Activated naive CD4-positive, alpha-beta T cell treated with anti-CD3 and anti-CD28 coated beads, Interleukin-2, amount 50 U/mL, for 72 hours (primary cell): ENCODE results near the gene ARHGAP12. TPM values are rescaled to one million over a fixed set of nuclear protein-coding genes. Genes with fewer than 3 reads are reported as not detected.

ENCODE experiments used
- ATAC-seq, 2 donors: fragments of 150-1000 bp; cut with Tn5 transposase; 2 replicates each; pipeline ENCODE4 v1.10.0; 2021; ENCODE audit warnings: mild to moderate bottlenecking in 2 of 2, moderate library complexity in 2 of 2
- DNase-seq, 2 donors: peaks; one replicate each; pipeline ENCODE4 v3.0.0; 2021 to 2022; ENCODE audit warnings: low spot score in 2 of 2
- H3K27ac Mint-ChIP-seq, 2 donors: one replicate each; pipeline ENCODE4 v1.8.0; 2022; ENCODE audit warnings: mild to moderate bottlenecking in 2 of 2, mixed read lengths in 2 of 2
- H3K36me3 Mint-ChIP-seq, 2 donors: one replicate each; pipeline ENCODE4 v1.8.0; 2022; ENCODE audit warnings: mixed read lengths in 2 of 2
- H3K9me3 Mint-ChIP-seq, 2 donors: one replicate each; pipeline ENCODE4 v1.8.0; 2022; ENCODE audit warnings: mixed read lengths in 2 of 2
- total RNA-seq, 2 donors: library from RNA; stranded (reverse); gene quantifications; one replicate each; pipeline ENCODE4 v1.2.3, GENCODE V29; 2022

Gene ARHGAP12
- total RNA-seq, 2 donors from 2014 or later: 4.8 to 6.4 TPM

DNA sequence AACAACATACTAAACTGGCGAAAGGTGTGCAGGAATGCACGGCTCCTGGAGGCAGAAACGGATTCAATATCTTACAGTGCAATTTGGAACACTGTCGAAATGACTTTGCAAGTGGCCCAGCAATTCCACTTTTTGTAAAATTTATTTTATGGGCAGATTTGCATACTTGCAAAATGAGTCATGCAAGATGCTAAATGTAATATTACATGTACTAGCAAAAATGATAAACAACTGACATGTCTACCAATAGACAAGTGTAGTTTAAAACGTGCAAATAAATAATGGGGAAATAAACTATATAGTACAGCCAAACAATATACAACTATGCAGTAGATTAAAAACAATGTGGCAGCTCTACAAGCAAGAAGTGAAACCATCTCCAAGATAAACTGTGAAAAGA is 97.7 kb downstream of the ARHGAP12 start:
- DNase-seq: no peak
- no peaks in the 10 kb centered on the region for H3K9me3 Mint-ChIP-seq
- no peak for ATAC-seq
- no peaks in the 10 kb centered on the region for H3K36me3 Mint-ChIP-seq
- H3K27ac Mint-ChIP-seq: no peak overlapping the region

DNA sequence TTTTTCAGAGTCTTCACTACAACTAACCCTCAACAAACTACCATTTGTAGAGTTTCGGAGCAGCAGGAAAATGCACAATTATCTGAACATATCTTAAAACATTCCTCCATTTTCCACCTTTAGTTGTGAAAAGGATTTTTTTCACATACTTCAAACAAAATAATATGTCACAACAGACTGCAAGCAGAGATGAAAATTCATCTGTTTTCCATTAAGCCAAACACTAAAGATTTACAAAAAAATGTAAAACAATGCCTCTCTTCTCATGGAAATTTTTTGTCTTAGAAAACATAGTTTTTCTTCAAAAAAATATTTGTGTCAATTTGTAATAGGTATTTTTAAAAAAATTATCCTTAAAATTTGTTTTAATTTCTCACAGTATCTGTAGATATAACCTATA is 98.9 kb downstream of the ARHGAP12 start:
- Mint-ChIP-seq H3K36me3 (no peaks in the 10 kb centered on the region), H3K9me3 (no peaks in the 10 kb centered on the region), H3K27ac (no peak overlapping the region)
- DNase-seq (no peak), ATAC-seq (no peak)

DNA sequence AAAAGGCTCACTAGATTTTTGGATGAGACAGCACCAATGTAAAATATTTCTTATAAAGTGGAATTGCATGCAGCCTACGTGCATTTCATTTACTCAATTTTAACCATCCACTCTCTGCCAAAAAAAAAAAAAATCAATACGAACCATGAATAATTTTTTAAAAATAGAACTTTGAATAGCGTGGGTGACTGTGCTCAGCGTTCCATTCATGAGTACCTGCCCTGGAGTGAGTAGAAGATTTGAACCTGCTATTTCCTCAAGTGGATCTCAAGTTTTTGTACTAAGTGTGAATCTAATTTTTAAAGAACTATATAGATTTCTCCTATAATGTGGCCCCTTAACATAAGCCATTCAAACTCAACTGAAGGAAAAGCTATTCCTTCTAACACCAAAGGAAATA is 105.3 kb downstream of the ARHGAP12 start:
- DNase-seq (no peak), ATAC-seq (no peak)
- Mint-ChIP-seq H3K27ac (no peak overlapping the region), H3K9me3 (no peaks in the 10 kb centered on the region), H3K36me3 (no peaks in the 10 kb centered on the region)

DNA sequence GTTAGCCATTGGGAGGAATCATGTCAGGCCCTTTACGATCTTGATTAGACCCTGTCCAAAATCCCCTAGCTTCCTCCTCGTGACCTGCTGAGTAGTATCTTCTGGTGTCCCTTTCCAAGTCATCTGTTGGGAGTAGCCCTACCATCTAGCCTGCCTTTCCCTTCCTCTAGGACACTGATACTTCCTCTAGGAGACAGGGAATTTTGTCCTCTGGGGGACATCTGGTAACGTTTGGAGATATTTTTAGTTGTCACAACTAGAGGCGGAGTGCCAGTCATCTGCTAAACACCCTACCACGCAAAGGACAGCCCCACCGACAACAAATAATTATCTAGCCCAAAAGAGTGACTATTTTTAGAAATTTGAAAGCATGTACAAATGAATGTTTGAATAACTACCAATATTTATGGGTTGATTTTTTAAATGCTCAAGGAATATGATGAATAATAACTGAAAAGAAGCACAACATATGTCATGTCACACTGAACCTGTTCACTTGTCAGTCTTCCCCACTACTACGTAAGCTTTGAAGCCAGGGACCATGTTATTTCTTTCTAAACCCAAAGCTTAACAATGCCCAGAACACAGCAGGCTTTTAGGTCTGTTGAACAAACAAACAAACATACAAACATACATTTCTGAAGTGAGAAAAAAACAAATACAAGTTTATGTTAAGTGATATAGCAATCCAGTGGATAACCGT is 105.9 kb downstream of the ARHGAP12 start:
- no peak for DNase-seq
- ATAC-seq: no peak
- Mint-ChIP-seq H3K9me3 (no peaks in the 10 kb centered on the region), H3K27ac (no peak overlapping the region), H3K36me3 (no peaks in the 10 kb centered on the region)

DNA sequence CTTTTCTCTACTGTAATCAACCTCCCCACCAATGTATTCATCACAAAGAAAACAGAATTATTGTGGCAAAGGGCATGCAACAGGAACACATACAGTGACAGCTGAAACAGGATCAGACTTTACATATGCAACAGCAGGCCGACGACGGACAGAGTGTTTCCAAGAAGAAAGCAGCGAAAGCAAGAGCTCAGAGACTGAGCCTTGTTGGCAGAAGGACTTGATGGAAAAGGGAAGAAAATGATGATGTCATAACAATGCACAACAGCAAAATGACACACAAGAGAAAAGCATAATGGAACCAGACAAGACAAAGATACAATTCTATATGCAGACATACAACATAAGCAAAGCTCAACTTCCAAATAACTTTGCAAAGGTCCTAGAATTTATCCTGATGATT is 106.5 kb downstream of the ARHGAP12 start:
- Mint-ChIP-seq H3K36me3 (no peaks in the 10 kb centered on the region), H3K27ac (no peak overlapping the region), H3K9me3 (no peaks in the 10 kb centered on the region)
- ATAC-seq (no peak), DNase-seq (no peak)

DNA sequence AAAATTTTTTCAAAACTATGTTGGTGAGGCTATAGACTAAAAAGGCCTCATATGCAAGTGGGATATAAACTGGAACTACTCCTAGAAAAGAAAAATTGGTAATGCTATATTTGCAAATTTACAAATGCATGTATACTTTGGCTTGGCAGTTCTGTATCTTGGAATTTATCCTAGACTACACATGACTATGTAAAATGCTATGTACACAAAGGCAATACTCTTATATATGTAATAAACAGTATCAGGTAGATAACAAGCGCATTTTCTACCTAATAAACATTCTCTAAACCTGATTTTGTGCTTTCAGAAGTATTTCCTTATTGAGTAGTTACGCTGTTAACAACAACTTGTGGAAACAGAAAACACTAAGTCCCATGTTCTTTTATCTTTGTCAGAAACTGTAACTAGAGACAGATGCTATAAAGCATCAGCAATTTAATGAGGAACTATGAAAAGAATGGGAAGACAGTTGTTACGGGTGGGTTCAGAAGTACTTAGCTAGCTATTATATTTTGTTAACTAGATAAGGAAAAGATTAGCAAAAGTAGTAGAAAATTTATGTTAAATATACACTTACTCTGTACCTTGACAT is 107.8 kb downstream of the ARHGAP12 start:
- ATAC-seq: no peak
- no peak for DNase-seq
- Mint-ChIP-seq H3K36me3 (no peaks in the 10 kb centered on the region), H3K9me3 (no peaks in the 10 kb centered on the region), H3K27ac (no peak overlapping the region)

DNA sequence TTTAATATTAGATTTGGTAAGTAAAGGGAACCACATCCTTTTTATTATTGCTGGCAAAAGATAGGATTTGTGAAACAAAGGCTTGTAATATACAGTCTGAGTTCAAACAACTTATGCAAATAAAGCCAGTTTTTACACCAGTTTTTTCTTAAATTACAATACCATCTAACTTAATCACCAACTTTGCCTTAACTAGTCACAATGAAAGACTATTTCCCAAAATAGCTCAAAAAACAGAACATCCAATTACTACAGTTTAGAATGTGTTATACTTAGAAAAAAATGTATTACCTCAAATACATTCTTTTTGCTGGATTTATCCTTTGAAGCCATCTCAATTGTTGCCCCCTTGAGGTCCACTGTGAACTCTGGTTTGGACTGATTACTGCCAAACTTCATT is 108.5 kb downstream of the ARHGAP12 start:
- no peak overlapping the region for H3K27ac Mint-ChIP-seq
- no peaks in the 10 kb centered on the region for H3K9me3 Mint-ChIP-seq
- DNase-seq (no peak), ATAC-seq (no peak)
- no peaks in the 10 kb centered on the region for H3K36me3 Mint-ChIP-seq

DNA sequence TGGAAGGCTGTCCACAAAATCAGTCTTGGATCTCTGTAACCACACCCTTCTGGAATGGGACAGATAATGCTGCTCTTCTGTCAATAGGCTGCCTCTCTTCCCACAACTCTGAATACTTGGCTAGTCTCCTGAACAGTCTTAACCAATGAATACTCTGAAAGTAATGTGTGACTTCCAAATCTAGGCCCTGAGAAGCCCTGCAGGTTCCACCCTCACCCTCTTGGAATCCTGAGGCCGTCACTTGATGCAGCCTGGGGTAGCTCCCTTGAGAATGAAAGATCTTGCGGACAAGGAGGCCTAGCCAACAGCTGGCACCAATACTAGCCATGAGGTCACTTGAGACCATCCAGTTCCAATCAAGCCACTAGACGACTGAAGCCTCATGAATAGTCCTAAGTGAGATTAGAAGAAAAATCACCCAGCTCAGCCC is 109.2 kb downstream of the ARHGAP12 start:
- no peaks in the 10 kb centered on the region for H3K9me3 Mint-ChIP-seq
- no peak for ATAC-seq
- DNase-seq: no peak
- H3K36me3 Mint-ChIP-seq: no peaks in the 10 kb centered on the region
- H3K27ac Mint-ChIP-seq: peak overlapping the region in 1 of 2 donors; percentile 19

DNA sequence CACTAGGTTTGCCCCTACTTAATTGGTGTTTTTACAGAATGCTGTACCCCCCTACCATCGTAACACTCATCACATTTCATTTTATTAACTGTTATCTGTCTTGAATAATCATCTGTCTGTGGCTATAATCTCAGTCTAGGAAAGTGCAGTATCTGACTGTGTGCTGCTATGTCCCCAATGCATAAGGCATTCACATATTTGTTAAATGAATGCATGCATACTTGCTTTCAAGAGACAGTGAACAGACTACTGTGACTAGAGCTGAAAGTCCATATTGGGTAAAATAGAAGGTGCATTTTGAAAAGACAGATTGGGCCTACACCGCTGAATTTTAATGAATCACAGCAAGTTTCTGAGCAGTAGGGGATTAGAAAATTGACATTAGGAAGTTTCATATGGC is 112.3 kb downstream of the ARHGAP12 start:
- no peaks in the 10 kb centered on the region for H3K9me3 Mint-ChIP-seq
- no peak overlapping the region for H3K27ac Mint-ChIP-seq

DNA sequence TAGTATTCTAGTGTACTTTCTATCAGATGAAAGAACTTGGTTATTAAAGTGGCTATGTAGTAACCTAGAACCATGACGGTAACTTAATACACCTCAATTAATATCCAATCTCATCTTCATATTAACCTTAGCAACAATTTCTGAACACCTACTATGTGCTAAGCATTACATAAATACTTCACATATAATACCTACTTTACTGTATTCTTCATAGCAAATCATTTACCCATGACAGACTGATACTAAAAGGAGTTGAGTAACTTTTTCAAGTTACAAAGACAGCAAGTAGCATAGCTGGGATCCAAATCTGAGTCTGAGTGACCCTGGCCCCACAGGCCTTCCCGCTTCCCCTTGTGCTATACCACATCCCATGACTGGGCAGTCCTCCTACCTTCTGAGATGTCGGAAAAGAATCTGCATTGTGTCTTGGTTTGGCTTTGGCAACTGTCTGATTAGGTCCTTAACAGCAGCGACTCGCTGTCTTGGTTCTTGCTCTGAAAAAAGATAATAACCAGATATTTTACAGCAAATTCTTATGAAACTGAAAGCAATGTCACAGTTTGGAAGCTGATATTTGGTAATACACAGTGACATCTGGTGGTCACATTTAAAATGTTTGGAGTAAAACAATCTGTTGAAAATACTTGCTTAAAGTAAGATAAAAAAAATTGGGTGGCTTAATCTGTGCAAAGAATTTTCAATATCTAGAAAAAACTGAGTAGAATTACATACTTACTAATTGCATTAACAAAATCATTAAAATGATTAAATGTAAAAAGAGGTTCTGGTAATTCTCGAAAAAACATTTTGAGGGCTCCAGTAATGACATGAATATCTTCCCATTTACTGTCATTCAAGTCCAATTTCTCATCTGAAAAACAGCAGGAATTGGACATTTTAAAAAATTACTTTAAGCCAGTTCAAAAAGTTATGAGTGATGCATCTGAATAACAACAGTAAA is 120.1 kb downstream of the ARHGAP12 start:
- no peaks in the 10 kb centered on the region for H3K36me3 Mint-ChIP-seq
- DNase-seq (peak in 1 of 2 donors; percentile 8), ATAC-seq (peak; percentile 64 to 86)
- H3K27ac Mint-ChIP-seq: peak overlapping the region; percentile 62 to 94
- no peaks in the 10 kb centered on the region for H3K9me3 Mint-ChIP-seq

More for the DNA sequence above, 112.3 kb downstream of the ARHGAP12 start:
- ATAC-seq: no peak
- no peak for DNase-seq
- no peaks in the 10 kb centered on the region for H3K36me3 Mint-ChIP-seq

DNA sequence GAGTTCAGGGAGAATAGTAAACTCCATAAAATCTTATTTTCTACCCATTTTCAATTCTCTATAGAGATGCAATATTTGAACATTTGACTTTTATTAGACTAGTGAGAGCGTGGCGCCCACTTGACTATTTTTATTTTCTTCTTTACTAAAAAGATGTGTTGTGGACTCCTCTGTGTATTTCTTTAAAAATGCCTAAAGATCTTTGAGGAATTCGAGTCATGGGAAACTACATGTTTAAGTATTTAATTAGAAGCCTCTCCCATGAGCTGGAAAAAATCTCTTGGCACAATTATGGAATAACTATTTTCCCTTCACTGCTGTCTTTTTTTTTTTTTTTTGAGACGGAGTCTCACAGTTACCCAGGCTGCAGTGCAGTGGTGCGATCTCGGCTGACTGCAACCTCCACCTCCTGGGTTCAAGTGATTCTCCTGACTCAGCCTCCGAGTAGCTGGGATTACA is 124.2 kb downstream of the ARHGAP12 start:
- no peaks in the 10 kb centered on the region for H3K9me3 Mint-ChIP-seq
- no peak for ATAC-seq
- DNase-seq: no peak
- no peak overlapping the region for H3K27ac Mint-ChIP-seq
- no peaks in the 10 kb centered on the region for H3K36me3 Mint-ChIP-seq

DNA sequence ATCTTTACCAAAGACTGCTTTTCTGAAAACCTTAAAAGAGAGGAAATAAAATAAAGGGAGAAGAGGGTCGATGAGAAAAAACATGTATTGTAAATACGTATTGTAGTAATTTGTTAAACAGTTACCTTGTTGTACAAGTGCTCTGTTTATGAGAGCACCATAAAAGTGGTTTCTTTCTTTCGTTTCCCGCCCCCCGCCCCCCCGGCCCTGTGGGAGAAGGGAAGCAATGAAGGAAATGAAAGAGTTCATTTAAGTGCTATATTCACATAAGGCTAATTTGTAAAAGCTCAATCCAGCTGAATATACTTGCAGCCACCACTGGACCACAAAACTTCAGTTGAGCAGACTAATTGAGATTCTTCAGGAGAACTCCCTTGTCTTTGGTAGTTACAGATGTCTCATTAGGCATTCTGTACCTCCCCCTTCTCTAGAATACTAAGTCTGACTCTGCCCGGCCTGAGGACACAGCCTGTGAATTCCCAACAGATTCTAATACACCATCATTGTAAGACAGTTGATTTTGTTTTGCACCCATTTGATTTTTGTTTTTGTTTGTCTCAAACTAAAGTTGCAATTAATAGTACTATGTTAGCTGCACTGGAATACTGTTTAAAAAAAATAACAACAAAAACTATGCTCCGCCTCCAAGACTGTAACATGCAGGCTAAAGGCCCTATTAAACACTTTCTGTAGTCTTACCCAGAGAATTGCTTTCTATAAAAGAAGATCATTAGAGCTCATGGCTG is 124.9 kb downstream of the ARHGAP12 start:
- Mint-ChIP-seq H3K9me3 (no peaks in the 10 kb centered on the region), H3K36me3 (no peaks in the 10 kb centered on the region), H3K27ac (no peak overlapping the region)
- DNase-seq: no peak
- ATAC-seq: no peak

DNA sequence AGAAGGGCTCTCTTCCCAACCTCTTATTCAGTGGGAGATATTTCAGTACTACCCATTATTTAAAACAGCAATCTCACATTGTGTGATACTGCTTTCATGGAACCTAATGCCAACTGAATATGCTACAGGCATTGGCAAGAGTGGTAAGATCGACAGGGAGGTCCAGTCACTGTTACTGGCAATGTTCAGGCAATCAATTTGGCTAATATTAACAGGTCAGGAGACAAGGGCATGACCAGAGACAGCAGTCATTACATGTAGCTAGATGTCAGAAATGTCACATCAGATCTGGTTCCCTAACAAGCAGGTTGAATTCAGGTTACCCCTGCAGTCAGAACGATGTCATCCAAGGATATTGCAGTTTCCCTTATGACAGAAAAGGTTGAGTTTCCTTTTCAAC is 129.4 kb downstream of the ARHGAP12 start:
- H3K36me3 Mint-ChIP-seq: no peaks in the 10 kb centered on the region
- no peak overlapping the region for H3K27ac Mint-ChIP-seq
- DNase-seq (no peak), ATAC-seq (no peak)
- H3K9me3 Mint-ChIP-seq: no peaks in the 10 kb centered on the region

DNA sequence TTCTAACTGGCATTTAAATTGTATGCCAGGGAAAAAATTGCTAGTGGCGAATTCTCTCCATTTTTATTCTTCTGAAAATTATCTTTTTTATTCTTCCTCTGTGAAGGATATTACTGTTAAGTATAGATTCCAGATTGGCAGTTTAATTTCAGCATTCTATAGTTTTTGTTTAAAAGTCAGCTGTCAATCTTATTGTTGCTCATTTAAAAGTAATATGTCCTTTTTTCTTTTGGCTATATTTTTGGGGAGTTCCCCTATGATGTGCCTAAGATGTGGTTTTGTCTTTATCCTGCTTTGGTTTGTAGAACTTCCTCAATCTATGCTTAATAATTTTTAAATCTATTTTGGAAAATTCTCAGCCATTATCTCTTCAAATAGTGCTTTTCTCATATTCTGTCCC is 135.9 kb downstream of the ARHGAP12 start:
- Mint-ChIP-seq H3K36me3 (no peaks in the 10 kb centered on the region), H3K27ac (no peak overlapping the region), H3K9me3 (peaks cover 0 to 12% of the 10 kb centered on the region in 2 donors)
- no peak for DNase-seq
- ATAC-seq: no peak

DNA sequence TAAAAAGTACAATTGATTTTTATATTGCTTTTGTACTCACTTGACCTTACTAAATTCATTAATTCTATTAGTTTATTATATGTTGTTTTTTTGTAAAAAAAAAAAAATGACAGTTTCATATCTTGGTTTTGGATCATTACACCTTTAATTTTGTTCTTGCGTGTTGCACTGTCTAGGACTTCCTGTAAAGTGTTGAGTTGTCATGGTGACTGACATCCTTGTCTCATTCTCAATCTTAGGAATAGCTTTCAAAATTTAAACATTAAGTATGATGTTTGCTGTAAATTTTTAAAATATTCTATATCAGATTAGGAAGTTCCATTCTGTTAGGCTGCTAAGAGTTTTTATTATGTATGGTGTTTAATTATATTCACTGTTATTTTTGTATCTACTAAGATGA is 139.1 kb downstream of the ARHGAP12 start:
- H3K36me3 Mint-ChIP-seq: no peaks in the 10 kb centered on the region
- H3K9me3 Mint-ChIP-seq: peaks cover 0 to 12% of the 10 kb centered on the region in 2 donors
- ATAC-seq: no peak

DNA sequence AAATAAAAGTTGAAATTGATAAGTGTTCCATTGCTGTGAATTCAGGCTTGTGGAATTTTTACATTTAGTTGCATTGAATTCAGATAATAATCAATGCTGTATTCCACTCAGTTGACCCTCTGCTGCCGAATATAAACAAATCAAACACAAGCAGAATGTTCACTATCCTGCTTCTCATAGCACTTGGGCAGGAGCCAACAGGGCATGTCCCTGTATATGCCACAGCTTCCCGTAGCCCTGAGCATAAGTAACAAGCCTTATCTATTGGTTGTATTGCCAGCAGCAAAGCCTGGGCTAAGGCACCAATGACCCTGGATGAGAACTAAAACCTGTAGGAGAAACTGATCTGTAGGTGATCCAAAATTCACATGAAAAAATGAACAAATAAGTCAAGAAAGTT is 145.9 kb downstream of the ARHGAP12 start:
- Mint-ChIP-seq H3K27ac (no peak overlapping the region), H3K36me3 (no peaks in the 10 kb centered on the region), H3K9me3 (no peaks in the 10 kb centered on the region)
- DNase-seq (no peak), ATAC-seq (no peak)

More for the DNA sequence above, 139.1 kb downstream of the ARHGAP12 start:
- no peak overlapping the region for H3K27ac Mint-ChIP-seq
- DNase-seq: no peak
